A549 (cell line): ENCODE measurements around the gene BPIFB4.

ENCODE experiments used
- CHD2 ChIP-seq: fragments of 150-350 bp; IDR thresholded peaks from 2 replicates; pipeline ENCODE4 v1.6.1; 2014; ENCODE audit warnings: low read length; ENCODE audit not compliant: partially characterized antibody
- EP300 ChIP-seq, 2 experiments: fragments of >200 bp; sonication (Bioruptor Twin); formaldehyde crosslinking; IDR thresholded peaks; 2 replicates in 1 of 2; 3 replicates in 1 of 2; pipeline ENCODE4 v1.6.1; 2016 to 2017
- POLR2A ChIP-seq: IDR thresholded peaks from 2 replicates; pipeline ENCODE4 v1.6.1; 2012; ENCODE audit warnings: mild to moderate bottlenecking, low read length
- RAD21 ChIP-seq, 2 experiments: fragments of >200 bp in 1 of 2; sonication (Bioruptor Twin) in 1 of 2; formaldehyde crosslinking in 1 of 2; IDR thresholded peaks in 1 of 2; conservative IDR thresholded peaks in 1 of 2; 2 replicates in 1 of 2; 3 replicates in 1 of 2; pipeline ENCODE4 v1.6.1; 2012 to 2018; ENCODE audit warnings: inconsistent platforms in 1 of 2
- SMC3 ChIP-seq: fragments of >200 bp; sonication (Bioruptor Twin); formaldehyde crosslinking; IDR thresholded peaks from 3 replicates; pipeline ENCODE4 v1.6.1; 2018; ENCODE audit warnings: inconsistent platforms
- USF2 ChIP-seq: fragments of 450-650 bp; IDR thresholded peaks from 2 replicates; pipeline ENCODE4 v1.6.1; 2014; ENCODE audit warnings: antibody characterized with exemption
- TF ChIP-seq, protein P1 (sequence below): fragments of 200-600 bp; sonication (generic); IDR thresholded peaks from 2 replicates; pipeline ENCODE4 v1.6.1; 2016; ENCODE audit warnings: antibody characterized with exemption, mild to moderate bottlenecking, moderate library complexity
- TF ChIP-seq, protein P2 (sequence below): fragments of >200 bp; sonication (Bioruptor Twin); formaldehyde crosslinking; IDR thresholded peaks from 3 replicates; pipeline ENCODE4 v1.5.1; 2016
- TF ChIP-seq, protein P3 (sequence below): fragments of 150-350 bp; IDR thresholded peaks from 2 replicates; pipeline ENCODE4 v1.6.1; 2014; ENCODE audit warnings: low read depth, mild to moderate bottlenecking, low read length
- TF ChIP-seq, protein P4 (sequence below): fragments of 250-450 bp; sonication (Bioruptor Pico); IDR thresholded peaks from 2 replicates; pipeline ENCODE4 v1.5.0; 2021; ENCODE audit warnings: mild to moderate bottlenecking, moderate library complexity, borderline replicate concordance

DNA sequence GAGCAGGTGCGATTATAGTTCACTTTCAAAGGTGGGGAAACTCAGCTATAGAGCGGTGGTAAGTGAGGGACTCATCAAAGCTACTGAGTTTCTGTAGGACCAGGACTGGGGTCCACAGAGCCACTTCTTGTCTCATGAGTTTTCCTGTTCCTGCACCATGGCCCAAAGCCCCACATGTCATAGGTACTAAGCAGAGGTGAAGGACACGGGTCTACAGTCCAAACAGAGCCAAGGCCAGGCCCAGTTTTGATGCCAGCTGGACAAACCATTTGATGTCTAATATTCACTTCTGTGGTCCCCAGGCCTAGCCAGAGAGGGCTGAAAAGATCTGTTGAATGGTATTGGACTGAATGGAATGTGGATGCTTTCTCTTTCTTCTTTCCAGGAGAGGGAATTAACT is 37.0 kb upstream of the BPIFB4 start:
- no peak for TF ChIP-seq RAD21 (conservative IDR thresholded peaks at IDR 0.05 in 1 of 2, IDR thresholded peaks at IDR 0.05 in 1 of 2)
- no peak for TF ChIP-seq USF2
- TF ChIP-seq, protein P1, sequence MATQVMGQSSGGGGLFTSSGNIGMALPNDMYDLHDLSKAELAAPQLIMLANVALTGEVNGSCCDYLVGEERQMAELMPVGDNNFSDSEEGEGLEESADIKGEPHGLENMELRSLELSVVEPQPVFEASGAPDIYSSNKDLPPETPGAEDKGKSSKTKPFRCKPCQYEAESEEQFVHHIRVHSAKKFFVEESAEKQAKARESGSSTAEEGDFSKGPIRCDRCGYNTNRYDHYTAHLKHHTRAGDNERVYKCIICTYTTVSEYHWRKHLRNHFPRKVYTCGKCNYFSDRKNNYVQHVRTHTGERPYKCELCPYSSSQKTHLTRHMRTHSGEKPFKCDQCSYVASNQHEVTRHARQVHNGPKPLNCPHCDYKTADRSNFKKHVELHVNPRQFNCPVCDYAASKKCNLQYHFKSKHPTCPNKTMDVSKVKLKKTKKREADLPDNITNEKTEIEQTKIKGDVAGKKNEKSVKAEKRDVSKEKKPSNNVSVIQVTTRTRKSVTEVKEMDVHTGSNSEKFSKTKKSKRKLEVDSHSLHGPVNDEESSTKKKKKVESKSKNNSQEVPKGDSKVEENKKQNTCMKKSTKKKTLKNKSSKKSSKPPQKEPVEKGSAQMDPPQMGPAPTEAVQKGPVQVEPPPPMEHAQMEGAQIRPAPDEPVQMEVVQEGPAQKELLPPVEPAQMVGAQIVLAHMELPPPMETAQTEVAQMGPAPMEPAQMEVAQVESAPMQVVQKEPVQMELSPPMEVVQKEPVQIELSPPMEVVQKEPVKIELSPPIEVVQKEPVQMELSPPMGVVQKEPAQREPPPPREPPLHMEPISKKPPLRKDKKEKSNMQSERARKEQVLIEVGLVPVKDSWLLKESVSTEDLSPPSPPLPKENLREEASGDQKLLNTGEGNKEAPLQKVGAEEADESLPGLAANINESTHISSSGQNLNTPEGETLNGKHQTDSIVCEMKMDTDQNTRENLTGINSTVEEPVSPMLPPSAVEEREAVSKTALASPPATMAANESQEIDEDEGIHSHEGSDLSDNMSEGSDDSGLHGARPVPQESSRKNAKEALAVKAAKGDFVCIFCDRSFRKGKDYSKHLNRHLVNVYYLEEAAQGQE: no peak
- TF ChIP-seq, protein P2, sequence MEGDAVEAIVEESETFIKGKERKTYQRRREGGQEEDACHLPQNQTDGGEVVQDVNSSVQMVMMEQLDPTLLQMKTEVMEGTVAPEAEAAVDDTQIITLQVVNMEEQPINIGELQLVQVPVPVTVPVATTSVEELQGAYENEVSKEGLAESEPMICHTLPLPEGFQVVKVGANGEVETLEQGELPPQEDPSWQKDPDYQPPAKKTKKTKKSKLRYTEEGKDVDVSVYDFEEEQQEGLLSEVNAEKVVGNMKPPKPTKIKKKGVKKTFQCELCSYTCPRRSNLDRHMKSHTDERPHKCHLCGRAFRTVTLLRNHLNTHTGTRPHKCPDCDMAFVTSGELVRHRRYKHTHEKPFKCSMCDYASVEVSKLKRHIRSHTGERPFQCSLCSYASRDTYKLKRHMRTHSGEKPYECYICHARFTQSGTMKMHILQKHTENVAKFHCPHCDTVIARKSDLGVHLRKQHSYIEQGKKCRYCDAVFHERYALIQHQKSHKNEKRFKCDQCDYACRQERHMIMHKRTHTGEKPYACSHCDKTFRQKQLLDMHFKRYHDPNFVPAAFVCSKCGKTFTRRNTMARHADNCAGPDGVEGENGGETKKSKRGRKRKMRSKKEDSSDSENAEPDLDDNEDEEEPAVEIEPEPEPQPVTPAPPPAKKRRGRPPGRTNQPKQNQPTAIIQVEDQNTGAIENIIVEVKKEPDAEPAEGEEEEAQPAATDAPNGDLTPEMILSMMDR: no peak
- TF ChIP-seq POLR2A: no peak
- TF ChIP-seq, protein P3, sequence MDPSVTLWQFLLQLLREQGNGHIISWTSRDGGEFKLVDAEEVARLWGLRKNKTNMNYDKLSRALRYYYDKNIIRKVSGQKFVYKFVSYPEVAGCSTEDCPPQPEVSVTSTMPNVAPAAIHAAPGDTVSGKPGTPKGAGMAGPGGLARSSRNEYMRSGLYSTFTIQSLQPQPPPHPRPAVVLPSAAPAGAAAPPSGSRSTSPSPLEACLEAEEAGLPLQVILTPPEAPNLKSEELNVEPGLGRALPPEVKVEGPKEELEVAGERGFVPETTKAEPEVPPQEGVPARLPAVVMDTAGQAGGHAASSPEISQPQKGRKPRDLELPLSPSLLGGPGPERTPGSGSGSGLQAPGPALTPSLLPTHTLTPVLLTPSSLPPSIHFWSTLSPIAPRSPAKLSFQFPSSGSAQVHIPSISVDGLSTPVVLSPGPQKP: no peak
- no peak for TF ChIP-seq SMC3
- TF ChIP-seq, protein P4, sequence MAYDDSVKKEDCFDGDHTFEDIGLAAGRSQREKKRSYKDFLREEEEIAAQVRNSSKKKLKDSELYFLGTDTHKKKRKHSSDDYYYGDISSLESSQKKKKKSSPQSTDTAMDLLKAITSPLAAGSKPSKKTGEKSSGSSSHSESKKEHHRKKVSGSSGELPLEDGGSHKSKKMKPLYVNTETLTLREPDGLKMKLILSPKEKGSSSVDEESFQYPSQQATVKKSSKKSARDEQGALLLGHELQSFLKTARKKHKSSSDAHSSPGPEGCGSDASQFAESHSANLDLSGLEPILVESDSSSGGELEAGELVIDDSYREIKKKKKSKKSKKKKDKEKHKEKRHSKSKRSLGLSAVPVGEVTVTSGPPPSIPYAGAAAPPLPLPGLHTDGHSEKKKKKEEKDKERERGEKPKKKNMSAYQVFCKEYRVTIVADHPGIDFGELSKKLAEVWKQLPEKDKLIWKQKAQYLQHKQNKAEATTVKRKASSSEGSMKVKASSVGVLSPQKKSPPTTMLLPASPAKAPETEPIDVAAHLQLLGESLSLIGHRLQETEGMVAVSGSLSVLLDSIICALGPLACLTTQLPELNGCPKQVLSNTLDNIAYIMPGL: no peak
- TF ChIP-seq EP300 (IDR thresholded peaks at IDR 0.05): no peak
- no peak for TF ChIP-seq CHD2
